RWPE2 (cell line): Measurements from ENCODE around the gene PCBP3.

Source experiments
- ATAC-seq: fragments of 200-7000 bp; cut with Tn5 transposase; 3 replicates; pipeline ENCODE4 v1.9.1; 2021; ENCODE audit warnings: low read depth
- DNase-seq: peaks from one replicate; pipeline ENCODE4 v3.0.0-alpha.2; 2020; ENCODE audit warnings: low spot score
- H3K27ac ChIP-seq: fragments of 450-650 bp; 2 replicates; pipeline ENCODE4 v1.5.1; 2017; ENCODE audit warnings: mild to moderate bottlenecking; ENCODE audit not compliant: poor library complexity, severe bottlenecking
- H3K27me3 ChIP-seq: fragments of 250-450 bp; sonication (Bioruptor Pico); 2 replicates; pipeline ENCODE4 v1.5.1; 2021; ENCODE audit warnings: mild to moderate bottlenecking, moderate library complexity; ENCODE audit not compliant: insufficient read depth, poor library complexity, severe bottlenecking
- H3K36me3 ChIP-seq: fragments of 250-450 bp; sonication (Bioruptor Pico); 2 replicates; pipeline ENCODE4 v1.5.1; 2020; ENCODE audit warnings: low read depth, mild to moderate bottlenecking, moderate library complexity
- H3K4me1 ChIP-seq: fragments of 250-450 bp; sonication (Bioruptor Pico); 2 replicates; pipeline ENCODE4 v1.5.1; 2021; ENCODE audit warnings: mild to moderate bottlenecking, moderate library complexity; ENCODE audit not compliant: insufficient read depth, poor library complexity, severe bottlenecking
- H3K4me3 ChIP-seq: fragments of 250-450 bp; sonication (Bioruptor Pico); 2 replicates; pipeline ENCODE4 v1.5.1; 2021; ENCODE audit warnings: mild to moderate bottlenecking, moderate library complexity; ENCODE audit not compliant: severe bottlenecking
- H3K9me3 ChIP-seq: fragments of 250-450 bp; sonication (Bioruptor Pico); 2 replicates; pipeline ENCODE4 v1.5.1; 2021; ENCODE audit warnings: mild to moderate bottlenecking, moderate library complexity; ENCODE audit not compliant: severe bottlenecking
- TF ChIP-seq, protein P1 (sequence below): fragments of 450-650 bp; IDR thresholded peaks from one replicate; pipeline ENCODE4 v1.5.1; 2017; ENCODE audit warnings: mild to moderate bottlenecking, moderate library complexity; ENCODE audit not compliant: poor library complexity, severe bottlenecking

The PCBP3 gene

DNA sequence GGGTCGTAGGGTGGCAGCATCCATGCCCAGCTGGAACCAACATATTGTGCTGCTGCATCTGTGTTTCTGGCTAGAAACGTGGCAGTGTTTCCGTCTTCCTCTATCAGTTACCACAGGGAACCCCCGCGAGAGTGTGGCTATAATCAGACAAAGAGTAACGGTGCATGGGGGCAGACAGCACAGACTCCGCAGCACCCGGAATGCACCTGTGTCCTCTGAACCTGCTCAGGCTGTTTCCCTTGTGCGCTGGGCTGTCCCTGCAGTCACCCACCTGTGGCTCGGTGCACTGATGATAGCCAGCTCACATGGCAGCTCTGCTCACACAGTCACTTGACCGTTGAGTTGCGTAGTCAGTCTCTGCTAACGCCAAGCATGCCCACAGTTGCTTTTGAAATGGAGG lies 11.4 kb upstream of the PCBP3 start:
- Histone ChIP-seq H3K27me3 (peaks cover 11% of the 10 kb centered on the region), H3K27ac (no peak overlapping the region), H3K9me3 (no peaks in the 10 kb centered on the region), H3K4me1 (no peaks in the 10 kb centered on the region), H3K4me3 (no peak overlapping the region), H3K36me3 (no peaks in the 10 kb centered on the region)
- TF ChIP-seq, protein P1, sequence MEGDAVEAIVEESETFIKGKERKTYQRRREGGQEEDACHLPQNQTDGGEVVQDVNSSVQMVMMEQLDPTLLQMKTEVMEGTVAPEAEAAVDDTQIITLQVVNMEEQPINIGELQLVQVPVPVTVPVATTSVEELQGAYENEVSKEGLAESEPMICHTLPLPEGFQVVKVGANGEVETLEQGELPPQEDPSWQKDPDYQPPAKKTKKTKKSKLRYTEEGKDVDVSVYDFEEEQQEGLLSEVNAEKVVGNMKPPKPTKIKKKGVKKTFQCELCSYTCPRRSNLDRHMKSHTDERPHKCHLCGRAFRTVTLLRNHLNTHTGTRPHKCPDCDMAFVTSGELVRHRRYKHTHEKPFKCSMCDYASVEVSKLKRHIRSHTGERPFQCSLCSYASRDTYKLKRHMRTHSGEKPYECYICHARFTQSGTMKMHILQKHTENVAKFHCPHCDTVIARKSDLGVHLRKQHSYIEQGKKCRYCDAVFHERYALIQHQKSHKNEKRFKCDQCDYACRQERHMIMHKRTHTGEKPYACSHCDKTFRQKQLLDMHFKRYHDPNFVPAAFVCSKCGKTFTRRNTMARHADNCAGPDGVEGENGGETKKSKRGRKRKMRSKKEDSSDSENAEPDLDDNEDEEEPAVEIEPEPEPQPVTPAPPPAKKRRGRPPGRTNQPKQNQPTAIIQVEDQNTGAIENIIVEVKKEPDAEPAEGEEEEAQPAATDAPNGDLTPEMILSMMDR = no peak
- DNase-seq (no peak), ATAC-seq (no peak)

DNA sequence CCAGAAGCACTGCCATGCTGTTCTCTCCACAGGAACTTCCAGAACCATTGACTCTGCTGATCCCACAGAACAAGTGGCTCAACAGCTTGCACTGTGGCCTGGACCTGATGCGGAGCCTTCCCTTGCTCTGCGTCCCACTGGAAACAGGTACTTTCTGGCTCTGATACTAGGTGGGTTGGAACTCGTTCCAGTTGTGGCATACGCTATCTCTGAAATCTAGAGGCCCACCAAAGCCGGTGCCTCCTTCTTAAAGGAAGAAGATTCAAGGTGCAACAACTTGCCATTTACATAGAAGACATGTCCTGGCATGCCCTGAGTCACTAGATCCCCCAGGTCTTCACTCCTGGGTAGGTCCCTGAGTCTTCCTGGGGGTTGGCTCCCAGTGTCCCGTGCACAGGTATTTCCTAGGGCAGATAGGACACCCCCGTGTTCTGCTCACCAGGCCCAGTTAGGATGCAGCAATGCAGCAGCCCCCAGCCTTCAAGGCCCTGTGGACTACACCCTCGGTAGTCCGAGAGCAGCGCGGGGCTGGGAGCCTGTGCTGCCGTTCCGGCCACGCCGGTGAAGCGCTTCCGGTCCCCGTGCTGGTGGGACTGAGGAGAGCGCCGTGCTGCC lies 10.8 kb upstream of the PCBP3 start:
- Histone ChIP-seq H3K4me3 (no peak overlapping the region), H3K27ac (no peak overlapping the region), H3K27me3 (peaks cover 8% of the 10 kb centered on the region), H3K36me3 (no peaks in the 10 kb centered on the region), H3K4me1 (no peaks in the 10 kb centered on the region), H3K9me3 (no peaks in the 10 kb centered on the region)
- ATAC-seq (no peak), DNase-seq (no peak)
- TF ChIP-seq, protein P1 = no peak

DNA sequence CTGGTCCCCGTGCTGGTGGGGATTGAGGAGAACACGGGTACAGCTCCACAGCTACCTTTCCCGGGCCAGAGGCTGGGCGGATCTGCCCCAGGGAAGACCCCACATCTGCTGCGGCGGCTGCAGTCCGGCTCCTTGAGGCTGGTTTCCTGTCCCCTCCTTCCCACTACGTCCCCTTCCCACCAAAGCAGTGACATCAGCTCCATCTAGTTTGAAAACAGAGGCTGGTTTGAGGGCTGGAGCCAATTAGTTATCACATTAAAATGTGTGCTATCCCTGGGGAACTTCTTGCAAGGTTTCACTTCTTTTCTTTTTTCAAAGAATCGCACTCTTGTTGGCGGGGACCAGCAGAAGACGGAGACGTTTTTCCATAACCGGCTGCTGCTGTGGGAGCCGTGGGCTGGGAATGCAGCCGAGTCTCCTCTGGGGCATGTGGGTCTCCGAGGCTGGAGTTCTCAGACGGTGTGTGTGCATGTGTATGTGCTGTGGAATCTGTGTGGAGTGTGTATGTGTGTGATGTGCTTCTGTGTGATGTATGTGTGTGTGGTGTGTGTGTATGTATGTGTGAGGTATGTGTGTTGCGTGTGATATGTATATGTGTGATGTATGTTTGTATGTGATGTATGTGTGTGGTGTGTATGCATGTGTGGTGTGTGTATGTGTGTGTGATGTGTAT lies 8.9 kb upstream of the PCBP3 start:
- Histone ChIP-seq H3K27me3 (no peaks in the 10 kb centered on the region), H3K36me3 (no peaks in the 10 kb centered on the region), H3K9me3 (no peaks in the 10 kb centered on the region), H3K4me3 (no peak overlapping the region), H3K27ac (no peak overlapping the region), H3K4me1 (no peaks in the 10 kb centered on the region)
- no peak for ATAC-seq
- TF ChIP-seq, protein P1 = no peak
- no peak for DNase-seq

DNA sequence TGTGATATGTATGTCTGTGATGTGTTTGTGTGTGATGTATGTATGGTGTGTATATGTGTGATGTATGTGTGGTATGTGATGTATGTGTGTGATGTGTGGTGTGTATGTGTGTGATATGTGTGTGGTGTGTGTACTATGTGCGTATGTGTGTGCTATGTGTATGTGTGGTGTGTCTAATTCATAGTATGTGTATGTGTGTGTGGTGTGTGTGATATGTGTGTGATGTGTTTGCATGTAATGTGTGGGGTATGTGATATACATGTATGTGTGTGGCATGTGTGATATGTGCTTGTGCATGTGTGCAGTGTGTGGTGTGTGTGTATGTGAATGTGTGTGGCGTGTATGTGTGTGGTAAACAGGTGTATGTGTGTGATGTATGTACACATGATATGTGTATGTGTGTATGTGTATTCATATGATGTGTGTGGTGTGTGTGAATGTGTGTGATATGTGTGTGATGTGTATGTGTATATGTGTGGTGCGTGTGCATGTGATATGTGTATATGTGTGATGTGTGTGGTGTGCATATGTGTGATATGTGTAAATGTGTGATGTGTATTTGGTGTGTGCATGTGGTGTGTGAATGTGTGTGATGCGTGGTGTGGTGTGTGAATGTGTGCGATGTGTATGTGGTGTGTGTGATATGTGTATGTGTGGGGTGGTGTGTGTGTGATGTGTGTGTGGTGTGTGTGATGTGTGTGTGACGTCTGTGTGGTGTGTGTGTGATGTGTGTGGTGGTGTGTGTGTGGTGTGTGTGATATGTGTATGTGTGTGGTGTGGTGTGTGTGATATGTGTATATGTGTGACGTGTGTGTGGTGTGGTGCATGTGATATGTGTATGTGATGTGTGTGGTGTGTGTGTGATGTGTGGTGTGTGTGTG lies 8.0 kb upstream of the PCBP3 start:
- no peaks in the 10 kb centered on the region for H3K9me3 ChIP-seq

More for the DNA sequence above, 8.0 kb upstream of the PCBP3 start:
- no peak overlapping the region for H3K4me3 ChIP-seq
- H3K36me3 ChIP-seq = no peaks in the 10 kb centered on the region
- no peaks in the 10 kb centered on the region for H3K27me3 ChIP-seq
- ATAC-seq = no peak
- H3K27ac ChIP-seq = no peak overlapping the region
- no peaks in the 10 kb centered on the region for H3K4me1 ChIP-seq
- DNase-seq = no peak
- TF ChIP-seq, protein P1 = no peak
